Liver (tissue), 9 donors: ENCODE results near the gene SPATA46. TPM values are rescaled to one million over a fixed set of nuclear protein-coding genes. Genes with fewer than 3 reads are reported as not detected.

Experiments used
- DNase-seq: peaks from one replicate; pipeline ENCODE4 v3.0.0-alpha.2; 2017; ENCODE audit warnings: low spot score
- H3K27ac ChIP-seq, 2 donors: one replicate each; pipeline ENCODE4 v1.7.0; 2013; ENCODE audit warnings: inconsistent platforms in 2 of 2, low read length in 2 of 2, control low read depth in 1 of 2, low read depth in 1 of 2, mild to moderate bottlenecking in 1 of 2
- H3K27me3 ChIP-seq, 4 donors: one replicate each; pipeline versions ENCODE4 v1.6.1 to v1.7.0; 2013; ENCODE audit warnings: low read length in 3 of 4, inconsistent platforms in 1 of 4, mild to moderate bottlenecking in 1 of 4, moderate library complexity in 1 of 4; ENCODE audit not compliant: control insufficient read depth in 4 of 4, insufficient read depth in 4 of 4
- H3K36me3 ChIP-seq, 4 donors: one replicate each; pipeline versions ENCODE4 v1.6.1 to v1.7.0; 2013; ENCODE audit warnings: low read length in 3 of 4, mild to moderate bottlenecking in 3 of 4, low read depth in 1 of 4, moderate library complexity in 1 of 4; ENCODE audit not compliant: control insufficient read depth in 4 of 4, insufficient read depth in 3 of 4
- H3K4me1 ChIP-seq, 4 donors: one replicate each; pipeline versions ENCODE4 v1.6.1 to v1.7.0; 2013; ENCODE audit warnings: low read length in 3 of 4, mild to moderate bottlenecking in 3 of 4, moderate library complexity in 1 of 4; ENCODE audit not compliant: control insufficient read depth in 4 of 4, insufficient read depth in 4 of 4
- H3K4me3 ChIP-seq, 3 donors: one replicate each; pipeline versions ENCODE4 v1.6.1 to v1.7.0; 2013; ENCODE audit warnings: low read length in 3 of 3, control low read depth in 1 of 3, low read depth in 1 of 3, mild to moderate bottlenecking in 1 of 3
- H3K9ac ChIP-seq, 2 donors: one replicate each; pipeline ENCODE4 v1.7.0; 2013; ENCODE audit warnings: low read length in 2 of 2, mild to moderate bottlenecking in 2 of 2, moderate library complexity in 2 of 2, control low read depth in 1 of 2, low read depth in 1 of 2
- H3K9me3 ChIP-seq, 4 donors: one replicate each; pipeline versions ENCODE4 v1.6.1 to v1.7.0; 2013; ENCODE audit warnings: low read length in 3 of 4; ENCODE audit not compliant: control insufficient read depth in 4 of 4
- EGR1 ChIP-seq, 2 donors: IDR thresholded peaks; 2 replicates each; pipeline ENCODE4 v1.6.1; 2016 to 2018; ENCODE audit warnings: antibody characterized with exemption in 2 of 2, low read depth in 2 of 2
- FOXA1 ChIP-seq: IDR thresholded peaks from 2 replicates; pipeline ENCODE4 v1.6.1; 2016; ENCODE audit warnings: antibody characterized with exemption
- FOXA2 ChIP-seq: IDR thresholded peaks from 2 replicates; pipeline ENCODE4 v1.6.1; 2016; ENCODE audit warnings: antibody characterized with exemption
- GABPA ChIP-seq, 2 donors: IDR thresholded peaks in 1 of 2; conservative IDR thresholded peaks in 1 of 2; 2 replicates each; pipeline ENCODE4 v1.6.1; 2016; ENCODE audit warnings: antibody characterized with exemption in 2 of 2, mild to moderate bottlenecking in 1 of 2, moderate library complexity in 1 of 2
- HNF4A ChIP-seq, 2 donors: conservative IDR thresholded peaks; 2 replicates each; pipeline ENCODE4 v1.6.1; 2016; ENCODE audit warnings: antibody characterized with exemption in 2 of 2, mild to moderate bottlenecking in 2 of 2
- HNF4G ChIP-seq: IDR thresholded peaks from 2 replicates; pipeline ENCODE4 v1.6.1; 2016; ENCODE audit warnings: antibody characterized with exemption
- JUND ChIP-seq, 2 donors: IDR thresholded peaks; 2 replicates each; pipeline ENCODE4 v1.6.1; 2016; ENCODE audit warnings: antibody characterized with exemption in 2 of 2
- MAX ChIP-seq: IDR thresholded peaks from 2 replicates; pipeline ENCODE4 v1.6.1; 2016; ENCODE audit warnings: antibody characterized with exemption
- NR2F2 ChIP-seq: IDR thresholded peaks from 2 replicates; pipeline ENCODE4 v1.6.1; 2016; ENCODE audit warnings: antibody characterized with exemption
- RAD21 ChIP-seq, 2 donors: IDR thresholded peaks; 2 replicates each; pipeline ENCODE4 v1.6.1; 2016; ENCODE audit warnings: antibody characterized with exemption in 2 of 2, mild to moderate bottlenecking in 2 of 2
- REST ChIP-seq: IDR thresholded peaks from 2 replicates; pipeline ENCODE4 v1.6.1; 2016; ENCODE audit warnings: antibody characterized with exemption, mild to moderate bottlenecking
- RXRA ChIP-seq, 2 donors: IDR thresholded peaks; 2 replicates each; pipeline ENCODE4 v1.6.1; 2017 to 2018; ENCODE audit warnings: antibody characterized with exemption in 2 of 2, mild to moderate bottlenecking in 1 of 2
- SP1 ChIP-seq: IDR thresholded peaks from 2 replicates; pipeline ENCODE4 v1.6.1; 2018; ENCODE audit warnings: antibody characterized with exemption, mild to moderate bottlenecking
- YY1 ChIP-seq: IDR thresholded peaks from 2 replicates; pipeline ENCODE4 v1.6.1; 2016; ENCODE audit warnings: antibody characterized with exemption, mild to moderate bottlenecking
- WGBS: extraction: QIAGEN DNeasy Blood & Tissue Kit; methylation state at CpG from one replicate; pipeline ENCODE4 v1.1.7; 2013; 5-methylcytosine and 5-hydroxymethylcytosine counted together
- polyA plus RNA-seq, 2 donors: library from polyadenylated mRNA; stranded (reverse) in 1 of 2; unstranded in 1 of 2; fragments of 200-250 nt in 1 of 2; fragments of >200 nt in 1 of 2; fragmentation: Nextera tagmentation in 1 of 2; extraction: Ambion mirVana in 1 of 2; gene quantifications; one replicate each; pipeline versions ENCODE4 v1.2.1 to v1.2.3, GENCODE V29; 2013 to 2015
- total RNA-seq, 2 donors: library from RNA; depleted of rRNA; stranded (reverse); fragments of >200 nt; gene quantifications; one replicate each; pipeline ENCODE4 v1.2.3, GENCODE V29; 2014
- TF ChIP-seq, protein P1 (sequence below): IDR thresholded peaks from 2 replicates; pipeline ENCODE4 v1.6.1; 2016; ENCODE audit warnings: antibody characterized with exemption
- TF ChIP-seq, protein P2 (sequence below): fragments of 150-350 bp; IDR thresholded peaks from 2 replicates; pipeline ENCODE4 v1.5.1; 2017; ENCODE audit warnings: improper control_type of control experiment, low read depth, low read length; ENCODE audit not compliant: missing input control
- TF ChIP-seq, protein P3 (sequence below): IDR thresholded peaks from 2 replicates; pipeline ENCODE4 v1.6.1; 2016; ENCODE audit warnings: antibody characterized with exemption
- donor health status: healthy.
- donor health status: healthy.
- donor health status: healthy.
- donor health status: healthy.
- donor health status: healthy.

Gene SPATA46
- total and polyA plus RNA-seq, 4 donors = 0.06 to 0.17 TPM; not detected in 2

GRCh38 chr1:162388083-162388594 is 11.5 kb upstream of the SPATA46 start:
- WGBS = 93% methylated on average over 8 of the region's 8 CpGs
- Histone ChIP-seq H3K27ac (peak overlapping the region; percentile 80 to 81), H3K4me3 (no peak overlapping the region), H3K36me3 (peaks cover 0 to 12% (median 8%) of the 10 kb centered on the region in 4 donors), H3K9me3 (no peaks in the 10 kb centered on the region), H3K27me3 (no peaks in the 10 kb centered on the region), H3K9ac (no peak overlapping the region), H3K4me1 (peaks cover 7 to 29% (median 17%) of the 10 kb centered on the region in 4 donors)
- no peak for TF ChIP-seq REST
- no peak for TF ChIP-seq FOXA1
- TF ChIP-seq JUND (IDR thresholded peaks at IDR 0.05) = no peak
- TF ChIP-seq, protein P1, sequence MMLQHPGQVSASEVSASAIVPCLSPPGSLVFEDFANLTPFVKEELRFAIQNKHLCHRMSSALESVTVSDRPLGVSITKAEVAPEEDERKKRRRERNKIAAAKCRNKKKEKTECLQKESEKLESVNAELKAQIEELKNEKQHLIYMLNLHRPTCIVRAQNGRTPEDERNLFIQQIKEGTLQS = no peak
- no peak for TF ChIP-seq YY1
- TF ChIP-seq SP1 = no peak
- no peak for TF ChIP-seq EGR1 (IDR thresholded peaks at IDR 0.05; ENCODE audit: low read depth in 2 of 2)
- TF ChIP-seq HNF4G = no peak
- no peak for TF ChIP-seq FOXA2
- no peak for TF ChIP-seq RAD21 (IDR thresholded peaks at IDR 0.05)
- TF ChIP-seq MAX = no peak
- TF ChIP-seq, protein P2, sequence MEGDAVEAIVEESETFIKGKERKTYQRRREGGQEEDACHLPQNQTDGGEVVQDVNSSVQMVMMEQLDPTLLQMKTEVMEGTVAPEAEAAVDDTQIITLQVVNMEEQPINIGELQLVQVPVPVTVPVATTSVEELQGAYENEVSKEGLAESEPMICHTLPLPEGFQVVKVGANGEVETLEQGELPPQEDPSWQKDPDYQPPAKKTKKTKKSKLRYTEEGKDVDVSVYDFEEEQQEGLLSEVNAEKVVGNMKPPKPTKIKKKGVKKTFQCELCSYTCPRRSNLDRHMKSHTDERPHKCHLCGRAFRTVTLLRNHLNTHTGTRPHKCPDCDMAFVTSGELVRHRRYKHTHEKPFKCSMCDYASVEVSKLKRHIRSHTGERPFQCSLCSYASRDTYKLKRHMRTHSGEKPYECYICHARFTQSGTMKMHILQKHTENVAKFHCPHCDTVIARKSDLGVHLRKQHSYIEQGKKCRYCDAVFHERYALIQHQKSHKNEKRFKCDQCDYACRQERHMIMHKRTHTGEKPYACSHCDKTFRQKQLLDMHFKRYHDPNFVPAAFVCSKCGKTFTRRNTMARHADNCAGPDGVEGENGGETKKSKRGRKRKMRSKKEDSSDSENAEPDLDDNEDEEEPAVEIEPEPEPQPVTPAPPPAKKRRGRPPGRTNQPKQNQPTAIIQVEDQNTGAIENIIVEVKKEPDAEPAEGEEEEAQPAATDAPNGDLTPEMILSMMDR = no peak
- no peak for TF ChIP-seq RXRA (IDR thresholded peaks at IDR 0.05)
- no peak for TF ChIP-seq GABPA (IDR thresholded peaks at IDR 0.05 in 1 of 2, conservative IDR thresholded peaks at IDR 0.05 in 1 of 2)
- no peak for TF ChIP-seq HNF4A (conservative IDR thresholded peaks at IDR 0.05)
- no peak for TF ChIP-seq NR2F2
- TF ChIP-seq, protein P3, sequence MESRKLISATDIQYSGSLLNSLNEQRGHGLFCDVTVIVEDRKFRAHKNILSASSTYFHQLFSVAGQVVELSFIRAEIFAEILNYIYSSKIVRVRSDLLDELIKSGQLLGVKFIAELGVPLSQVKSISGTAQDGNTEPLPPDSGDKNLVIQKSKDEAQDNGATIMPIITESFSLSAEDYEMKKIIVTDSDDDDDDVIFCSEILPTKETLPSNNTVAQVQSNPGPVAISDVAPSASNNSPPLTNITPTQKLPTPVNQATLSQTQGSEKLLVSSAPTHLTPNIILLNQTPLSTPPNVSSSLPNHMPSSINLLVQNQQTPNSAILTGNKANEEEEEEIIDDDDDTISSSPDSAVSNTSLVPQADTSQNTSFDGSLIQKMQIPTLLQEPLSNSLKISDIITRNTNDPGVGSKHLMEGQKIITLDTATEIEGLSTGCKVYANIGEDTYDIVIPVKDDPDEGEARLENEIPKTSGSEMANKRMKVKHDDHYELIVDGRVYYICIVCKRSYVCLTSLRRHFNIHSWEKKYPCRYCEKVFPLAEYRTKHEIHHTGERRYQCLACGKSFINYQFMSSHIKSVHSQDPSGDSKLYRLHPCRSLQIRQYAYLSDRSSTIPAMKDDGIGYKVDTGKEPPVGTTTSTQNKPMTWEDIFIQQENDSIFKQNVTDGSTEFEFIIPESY = no peak
- DNase-seq = peak; percentile 27
